HCT116 (cell line): Measurements from ENCODE around the gene NALF2. TPM values are rescaled to one million over a fixed set of nuclear protein-coding genes. Genes with fewer than 3 reads are reported as not detected.

Source experiments
- ATAC-seq: fragments of 200-7000 bp; cut with Tn5 transposase; 2 replicates; pipeline ENCODE4 v1.9.1; 2020; ENCODE audit warnings: mild to moderate bottlenecking, moderate library complexity
- BruUV-seq: library from RNA; stranded (reverse); fragments of 400-500 nt; replicated peaks from 2 replicates; lab custom pipeline; 2021; lab: Mats Ljungman, UMichigan
- CTCF ChIA-PET: fragments of 300-600 bp; sonication (Branson Sonifier 250); formaldehyde crosslinking; loops from one replicate; lab custom pipeline; 2021; ENCODE audit warnings: antibody characterized with exemption; lab: Charles Lee
- POLR2A ChIA-PET: fragments of 300-600, 350-600 bp; sonication (Branson Sonifier 250); formaldehyde crosslinking; loops from one replicate; lab custom pipeline; 2021; ENCODE audit warnings: antibody characterized with exemption; lab: Charles Lee
- RAD21 ChIA-PET, 2 experiments: fragments of 300-600 bp; sonication (Branson Sonifier 250); formaldehyde crosslinking; loops; one replicate each; lab custom pipeline; 2023; ENCODE audit warnings: low total read pairs in 2 of 2; ENCODE audit not compliant: uncharacterized antibody in 2 of 2, unreplicated experiment in 2 of 2, low non-redundant PET in 1 of 2; lab: Charles Lee
- DNase-seq: peaks from one replicate; pipeline ENCODE4 v3.0.0-alpha.2; 2010; ENCODE audit warnings: low read depth, low spot score
- H2AFZ ChIP-seq: fragments of 200-600 bp; shearing (Covaris generic), sonication (generic); 2 replicates; pipeline ENCODE4 v1.6.1; 2017; ENCODE audit warnings: low read depth, mixed run types, mixed read lengths, antibody characterized with exemption, low read length; ENCODE audit not compliant: poor library complexity, severe bottlenecking
- H3K27ac ChIP-seq: 2 replicates; pipeline ENCODE4 v1.5.1; 2012; ENCODE audit warnings: low read depth, low read length
- H3K27me3 ChIP-seq: fragments of 200-600 bp; sonication (generic); 2 replicates; pipeline ENCODE4 v1.6.1; 2016; ENCODE audit warnings: mixed run types, low read length, mixed read lengths; ENCODE audit not compliant: insufficient read depth
- H3K36me3 ChIP-seq, 2 experiments: fragments of 200-500 bp in 1 of 2; fragments of 200-600 bp in 1 of 2; sonication (Bioruptor generic) in 1 of 2; sonication (generic) in 1 of 2; 2 replicates each; pipeline versions ENCODE4 v1.5.1 to v1.6.1; 2014 to 2016; ENCODE audit warnings: low read length in 2 of 2, inconsistent platforms in 1 of 2, mixed read lengths in 1 of 2, mixed run types in 1 of 2; ENCODE audit not compliant: insufficient read depth in 2 of 2, control insufficient read depth in 1 of 2
- H3K4me1 ChIP-seq, 2 experiments: fragments of 200-600 bp in 1 of 2; sonication (generic) in 1 of 2; 2 replicates each; pipeline versions ENCODE4 v1.5.1 to v1.6.1; 2012 to 2017; ENCODE audit warnings: low read length in 2 of 2, inconsistent platforms in 1 of 2, mild to moderate bottlenecking in 1 of 2, mixed read lengths in 1 of 2, mixed run types in 1 of 2, moderate library complexity in 1 of 2; ENCODE audit not compliant: insufficient read depth in 2 of 2, control insufficient read depth in 1 of 2
- H3K4me2 ChIP-seq: fragments of 200-600 bp; sonication (generic); 2 replicates; pipeline ENCODE4 v1.6.1; 2017; ENCODE audit warnings: mixed run types, low read length, mixed read lengths
- H3K4me3 ChIP-seq, 2 experiments: fragments of 200-600 bp in 1 of 2; sonication (generic) in 1 of 2; replicated peaks in 1 of 2; 2 replicates each; pipeline ENCODE4 v1.5.1; 2011 to 2016; ENCODE audit warnings: low read length in 2 of 2, control low read depth in 1 of 2, low read depth in 1 of 2, mild to moderate bottlenecking in 1 of 2, mixed read lengths in 1 of 2, mixed run types in 1 of 2
- H3K79me2 ChIP-seq: fragments of 200-600 bp; sonication (generic); 2 replicates; pipeline ENCODE4 v1.6.1; 2017; ENCODE audit warnings: mild to moderate bottlenecking, mixed run types, low read length, moderate library complexity, mixed read lengths; ENCODE audit not compliant: insufficient read depth
- H3K9ac ChIP-seq: fragments of 200-600 bp; sonication (generic); 2 replicates; pipeline ENCODE4 v1.6.1; 2016; ENCODE audit warnings: low read length, mixed read lengths
- H3K9me2 ChIP-seq: fragments of 200-600 bp; sonication (generic), shearing (Covaris generic); 2 replicates; pipeline ENCODE4 v1.6.1; 2017; ENCODE audit warnings: mixed run types, mild to moderate bottlenecking, moderate library complexity; ENCODE audit not compliant: insufficient read depth
- H3K9me3 ChIP-seq, 2 experiments: fragments of 200-500 bp in 1 of 2; fragments of 200-600 bp in 1 of 2; sonication (Bioruptor generic) in 1 of 2; sonication (generic) in 1 of 2; 2 replicates each; pipeline ENCODE4 v1.6.1; 2014 to 2017; ENCODE audit warnings: low read length in 2 of 2, mixed read lengths in 2 of 2, inconsistent platforms in 1 of 2, low read depth in 1 of 2, mild to moderate bottlenecking in 1 of 2, mixed run types in 1 of 2, moderate library complexity in 1 of 2; ENCODE audit not compliant: control insufficient read depth in 1 of 2, insufficient read depth in 1 of 2
- H4K20me1 ChIP-seq: fragments of 200-600 bp; sonication (generic), shearing (Covaris generic); 2 replicates; pipeline ENCODE4 v1.6.1; 2017; ENCODE audit warnings: mixed run types, mild to moderate bottlenecking, moderate library complexity; ENCODE audit not compliant: insufficient read depth
- CBX3 ChIP-seq: IDR thresholded peaks from 2 replicates; pipeline ENCODE4 v1.6.1; 2012; ENCODE audit warnings: low read depth
- EZH2phosphoT487 ChIP-seq: fragments of 200-600 bp; IDR thresholded peaks from 2 replicates; pipeline ENCODE4 v1.6.1; 2018; ENCODE audit warnings: antibody characterized with exemption, borderline replicate concordance
- JUND ChIP-seq: IDR thresholded peaks from 2 replicates; pipeline ENCODE4 v1.6.1; 2012
- POLR2A ChIP-seq: IDR thresholded peaks from 2 replicates; pipeline ENCODE4 v1.7.0; 2011; ENCODE audit warnings: borderline replicate concordance; ENCODE audit not compliant: insufficient read depth, insufficient read length; ENCODE audit errors: extremely low read depth
- POLR2AphosphoS5 ChIP-seq: IDR thresholded peaks from 2 replicates; pipeline ENCODE4 v1.6.1; 2011; ENCODE audit warnings: mild to moderate bottlenecking, low read depth, low read length, moderate library complexity
- RAD21 ChIP-seq: IDR thresholded peaks from 2 replicates; pipeline ENCODE4 v1.6.1; 2012; ENCODE audit warnings: low read depth, mild to moderate bottlenecking
- SIN3A ChIP-seq: IDR thresholded peaks from 2 replicates; pipeline ENCODE4 v1.6.1; 2012; ENCODE audit warnings: low read depth
- SRF ChIP-seq: IDR thresholded peaks from 2 replicates; pipeline ENCODE4 v1.6.1; 2012; ENCODE audit warnings: low read depth
- TCF7L2 ChIP-seq: IDR thresholded peaks from 2 replicates; pipeline ENCODE4 v1.7.0; 2011; ENCODE audit warnings: borderline replicate concordance, inconsistent platforms; ENCODE audit not compliant: insufficient read depth, insufficient read length; ENCODE audit errors: extremely low read depth
- ZFX ChIP-seq: fragments of 450-650 bp; IDR thresholded peaks from 2 replicates; pipeline ENCODE4 v1.6.1; 2017
- intact Hi-C: fragments of 100-400 bp; cut with micrococcal nuclease; formaldehyde crosslinking; loops from 2 replicates; pipeline ENCODE4 v1.10.0; 2022
- total RNA-seq: library from RNA; stranded (reverse); gene quantifications from one replicate; pipeline ENCODE4 v1.2.1, GENCODE V29; 2021; ENCODE audit not compliant: unreplicated experiment
- TF ChIP-seq, protein P1 (sequence below): IDR thresholded peaks from 2 replicates; pipeline ENCODE4 v1.6.1; 2012
- TF ChIP-seq, protein P2 (sequence below): IDR thresholded peaks from 2 replicates; pipeline ENCODE4 v1.6.1; 2012; ENCODE audit warnings: low read depth

The NALF2 gene
- total RNA-seq, 1 experiment from 2014 or later: 8.7 TPM

DNA sequence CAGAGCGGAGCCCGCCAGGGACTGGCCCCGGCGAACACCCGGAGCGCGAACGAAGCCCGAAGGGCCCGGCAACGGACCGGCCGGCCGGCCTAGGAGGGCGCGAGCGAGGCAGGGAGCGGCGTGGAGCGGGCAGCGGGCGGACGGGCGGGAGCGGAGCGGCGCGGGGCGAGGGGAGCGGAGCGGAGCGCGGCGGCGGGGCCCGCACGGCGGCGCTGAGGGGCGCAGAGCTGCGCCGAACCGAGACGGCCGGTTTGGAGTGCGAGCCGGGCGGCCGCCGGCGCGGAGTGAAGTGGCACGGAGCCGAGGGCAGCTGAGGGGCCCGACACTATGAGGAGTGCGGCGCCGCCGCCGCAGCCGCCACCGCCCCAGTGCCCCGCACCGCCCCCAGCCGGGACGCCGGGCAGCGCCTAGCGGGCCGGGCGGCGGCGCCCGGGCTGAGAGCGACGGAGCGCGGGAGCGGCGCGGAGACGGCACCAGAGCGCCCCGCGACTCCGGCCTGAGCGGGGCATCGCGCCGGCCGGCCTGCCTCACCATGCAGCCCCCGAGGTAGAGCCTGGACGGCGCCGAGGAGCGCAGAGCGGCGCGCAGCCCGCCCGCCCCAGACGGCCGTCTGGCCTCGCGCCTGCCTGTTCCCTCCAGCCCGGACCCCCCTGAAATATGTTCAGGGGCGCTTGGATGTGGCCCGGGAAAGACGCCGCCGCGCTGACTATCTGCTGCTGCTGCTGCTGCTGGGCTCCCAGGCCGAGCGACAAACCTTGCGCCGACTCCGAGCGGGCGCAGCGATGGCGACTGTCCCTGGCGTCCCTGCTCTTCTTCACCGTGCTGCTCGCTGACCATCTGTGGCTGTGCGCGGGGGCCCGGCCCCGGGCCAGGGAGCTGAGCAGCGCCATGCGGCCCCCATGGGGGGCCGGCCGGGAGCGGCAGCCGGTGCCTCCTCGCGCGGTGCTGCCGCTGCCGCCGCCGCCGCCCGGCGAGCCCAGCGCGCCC lies 793 bp downstream of the NALF2 start:
- H3K79me2 ChIP-seq: peaks cover 13% of the 10 kb centered on the region; the same call in 1 of the 2 replicates
- intact Hi-C loops: no loop called here
- no peak overlapping the region for H2AFZ ChIP-seq
- peak overlapping the region; percentile 64 for H3K9ac ChIP-seq
- H3K4me2 ChIP-seq: peak overlapping the region; percentile 82
- H3K9me3 ChIP-seq: no peaks in the 10 kb centered on the region
- peak overlapping the region; percentile 76 for H3K27ac ChIP-seq
- ChIA-PET RAD21 (no interaction called here), POLR2A (no interaction called here), CTCF (interaction anchor here (2.1 kb wide), 1 partner anchor 593 kb away, joined by 10 read pairs; no protein-coding TSS in a partner anchor)
- no peak; the same call in 1 of the 2 replicates for ATAC-seq
- TF ChIP-seq, protein P1, sequence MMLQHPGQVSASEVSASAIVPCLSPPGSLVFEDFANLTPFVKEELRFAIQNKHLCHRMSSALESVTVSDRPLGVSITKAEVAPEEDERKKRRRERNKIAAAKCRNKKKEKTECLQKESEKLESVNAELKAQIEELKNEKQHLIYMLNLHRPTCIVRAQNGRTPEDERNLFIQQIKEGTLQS: no peak
- TF ChIP-seq POLR2AphosphoS5 (no peak), ZFX (peak; percentile 51; the same call in 1 of the 2 replicates), EZH2phosphoT487 (no peak)
- H3K4me1 ChIP-seq: peaks cover 0 to 4% of the 10 kb centered on the region in 2 experiments; a peak in 1 of 4 replicates
- DNase-seq: no peak
- H3K4me3 ChIP-seq: peak overlapping the region; percentile 53 to 63
- no peaks in the 10 kb centered on the region for H3K36me3 ChIP-seq
- H3K27me3 ChIP-seq: no peaks in the 10 kb centered on the region
- BruUV-seq: no TSS peak
- H4K20me1 ChIP-seq: no peaks in the 10 kb centered on the region
- no peaks in the 10 kb centered on the region for H3K9me2 ChIP-seq

DNA sequence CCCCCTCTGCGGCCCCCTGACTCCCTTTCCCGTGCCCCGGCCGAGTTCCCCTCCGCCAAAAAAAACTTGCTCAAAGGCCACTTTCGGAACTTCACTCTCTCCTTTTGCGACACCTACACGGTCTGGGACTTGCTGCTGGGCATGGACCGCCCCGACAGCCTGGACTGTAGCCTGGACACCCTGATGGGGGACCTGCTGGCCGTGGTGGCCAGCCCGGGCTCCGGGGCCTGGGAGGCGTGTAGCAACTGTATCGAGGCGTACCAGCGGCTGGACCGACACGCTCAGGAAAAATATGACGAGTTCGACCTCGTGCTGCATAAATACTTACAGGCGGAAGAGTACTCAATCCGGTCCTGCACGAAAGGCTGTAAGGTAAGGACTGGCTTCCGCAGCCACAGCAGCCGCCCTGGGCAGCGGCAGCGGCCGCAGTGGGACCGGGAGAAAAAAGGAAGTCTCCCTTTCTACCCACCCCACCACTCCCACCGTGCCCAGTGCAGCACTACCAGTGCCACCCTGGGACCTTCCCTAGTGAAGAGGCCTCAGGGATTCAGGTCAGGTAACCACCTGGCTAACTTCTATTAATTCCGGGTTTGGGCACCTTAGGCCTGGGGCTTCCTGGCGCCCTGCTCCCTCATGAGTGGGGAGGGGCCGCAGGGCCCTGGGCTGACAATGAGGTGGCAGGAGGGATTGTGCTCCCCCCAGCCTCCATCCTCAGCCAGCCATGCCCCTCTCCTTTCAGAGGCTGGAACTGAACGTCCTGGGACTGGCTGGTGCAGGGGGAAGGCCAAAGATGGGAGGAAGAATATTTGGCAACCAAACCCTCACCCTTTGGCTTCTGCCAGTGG lies 1.9 kb downstream of the NALF2 start:
- Histone ChIP-seq H3K4me1 (peaks cover 0 to 4% of the 10 kb centered on the region in 2 experiments; a peak in 1 of 4 replicates), H3K9me2 (no peaks in the 10 kb centered on the region), H2AFZ (no peak overlapping the region), H3K4me2 (no peak overlapping the region), H3K27ac (no peak overlapping the region), H3K79me2 (peaks cover 13% of the 10 kb centered on the region; the same call in 1 of the 2 replicates), H3K27me3 (no peaks in the 10 kb centered on the region), H3K9me3 (no peaks in the 10 kb centered on the region), H3K36me3 (no peaks in the 10 kb centered on the region), H3K9ac (no peak overlapping the region), H3K4me3 (no peak overlapping the region), H4K20me1 (no peaks in the 10 kb centered on the region)
- RAD21 ChIA-PET: interaction anchor here in 1 of 2 experiments (0.6 kb wide), 1 partner anchor 436 kb away, joined by 4 read pairs; no protein-coding TSS in a partner anchor
- no peak for ATAC-seq
- BruUV-seq: no TSS peak
- CTCF ChIA-PET: no interaction called here
- intact Hi-C loops: no loop called here
- POLR2A ChIA-PET: no interaction called here
- DNase-seq: no peak
- TF ChIP-seq POLR2A (no peak), TCF7L2 (no peak), SIN3A (no peak), EZH2phosphoT487 (no peak), CBX3 (no peak), JUND (no peak), RAD21 (no peak), SRF (no peak)
- TF ChIP-seq, protein P1: no peak
- TF ChIP-seq, protein P2, sequence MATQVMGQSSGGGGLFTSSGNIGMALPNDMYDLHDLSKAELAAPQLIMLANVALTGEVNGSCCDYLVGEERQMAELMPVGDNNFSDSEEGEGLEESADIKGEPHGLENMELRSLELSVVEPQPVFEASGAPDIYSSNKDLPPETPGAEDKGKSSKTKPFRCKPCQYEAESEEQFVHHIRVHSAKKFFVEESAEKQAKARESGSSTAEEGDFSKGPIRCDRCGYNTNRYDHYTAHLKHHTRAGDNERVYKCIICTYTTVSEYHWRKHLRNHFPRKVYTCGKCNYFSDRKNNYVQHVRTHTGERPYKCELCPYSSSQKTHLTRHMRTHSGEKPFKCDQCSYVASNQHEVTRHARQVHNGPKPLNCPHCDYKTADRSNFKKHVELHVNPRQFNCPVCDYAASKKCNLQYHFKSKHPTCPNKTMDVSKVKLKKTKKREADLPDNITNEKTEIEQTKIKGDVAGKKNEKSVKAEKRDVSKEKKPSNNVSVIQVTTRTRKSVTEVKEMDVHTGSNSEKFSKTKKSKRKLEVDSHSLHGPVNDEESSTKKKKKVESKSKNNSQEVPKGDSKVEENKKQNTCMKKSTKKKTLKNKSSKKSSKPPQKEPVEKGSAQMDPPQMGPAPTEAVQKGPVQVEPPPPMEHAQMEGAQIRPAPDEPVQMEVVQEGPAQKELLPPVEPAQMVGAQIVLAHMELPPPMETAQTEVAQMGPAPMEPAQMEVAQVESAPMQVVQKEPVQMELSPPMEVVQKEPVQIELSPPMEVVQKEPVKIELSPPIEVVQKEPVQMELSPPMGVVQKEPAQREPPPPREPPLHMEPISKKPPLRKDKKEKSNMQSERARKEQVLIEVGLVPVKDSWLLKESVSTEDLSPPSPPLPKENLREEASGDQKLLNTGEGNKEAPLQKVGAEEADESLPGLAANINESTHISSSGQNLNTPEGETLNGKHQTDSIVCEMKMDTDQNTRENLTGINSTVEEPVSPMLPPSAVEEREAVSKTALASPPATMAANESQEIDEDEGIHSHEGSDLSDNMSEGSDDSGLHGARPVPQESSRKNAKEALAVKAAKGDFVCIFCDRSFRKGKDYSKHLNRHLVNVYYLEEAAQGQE: no peak
